HG03045 (cell line): ENCODE data around the gene KIF26B.
"Not testable (repeated sequence)": the region's sequence is repeated elsewhere in the genome, so short reads cannot be mapped to it uniquely, and the experiment has no call there.

Experiments used
- ATAC-seq: cut with Tn5 transposase; IDR thresholded peaks from one replicate; pipeline ENCODE4 v1.9.1; 2021; ENCODE audit warnings: mild to moderate bottlenecking, moderate library complexity; ENCODE audit not compliant: unreplicated experiment

The KIF26B gene

DNA sequence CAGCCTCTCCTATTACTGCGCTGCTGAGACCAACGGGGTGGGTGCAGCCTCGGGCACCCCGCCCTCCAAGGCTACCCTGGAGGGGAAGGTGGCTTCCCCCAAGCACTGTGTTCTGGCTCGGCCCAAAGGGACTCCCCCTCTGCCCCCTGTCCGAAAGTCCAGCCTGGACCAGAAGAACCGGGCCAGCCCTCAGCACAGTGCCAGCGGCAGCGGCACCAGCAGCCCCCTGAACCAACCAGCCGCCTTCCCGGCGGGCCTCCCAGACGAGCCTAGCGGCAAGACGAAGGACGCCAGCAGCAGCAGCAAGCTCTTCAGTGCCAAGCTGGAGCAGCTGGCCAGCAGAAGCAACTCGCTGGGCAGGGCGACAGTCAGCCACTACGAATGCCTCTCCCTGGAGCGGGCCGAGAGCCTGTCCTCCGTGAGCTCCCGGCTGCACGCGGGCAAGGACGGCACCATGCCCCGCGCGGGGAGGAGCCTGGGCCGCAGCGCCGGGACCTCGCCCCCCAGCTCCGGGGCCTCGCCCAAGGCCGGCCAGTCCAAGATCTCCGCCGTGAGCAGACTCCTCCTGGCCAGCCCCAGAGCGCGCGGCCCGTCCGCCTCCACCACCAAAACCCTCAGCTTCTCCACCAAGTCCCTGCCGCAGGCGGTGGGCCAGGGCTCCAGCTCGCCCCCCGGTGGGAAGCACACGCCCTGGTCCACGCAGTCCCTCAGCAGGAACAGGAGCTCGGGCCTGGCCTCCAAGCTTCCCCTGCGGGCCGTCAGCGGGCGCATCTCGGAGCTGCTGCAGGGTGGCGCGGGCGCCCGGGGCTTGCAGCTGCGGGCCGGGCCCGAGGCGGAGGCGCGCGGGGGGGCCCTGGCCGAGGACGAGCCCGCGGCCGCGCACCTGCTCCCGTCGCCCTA, 533.1 kb downstream of the KIF26B start:
- ATAC-seq: no peak

DNA sequence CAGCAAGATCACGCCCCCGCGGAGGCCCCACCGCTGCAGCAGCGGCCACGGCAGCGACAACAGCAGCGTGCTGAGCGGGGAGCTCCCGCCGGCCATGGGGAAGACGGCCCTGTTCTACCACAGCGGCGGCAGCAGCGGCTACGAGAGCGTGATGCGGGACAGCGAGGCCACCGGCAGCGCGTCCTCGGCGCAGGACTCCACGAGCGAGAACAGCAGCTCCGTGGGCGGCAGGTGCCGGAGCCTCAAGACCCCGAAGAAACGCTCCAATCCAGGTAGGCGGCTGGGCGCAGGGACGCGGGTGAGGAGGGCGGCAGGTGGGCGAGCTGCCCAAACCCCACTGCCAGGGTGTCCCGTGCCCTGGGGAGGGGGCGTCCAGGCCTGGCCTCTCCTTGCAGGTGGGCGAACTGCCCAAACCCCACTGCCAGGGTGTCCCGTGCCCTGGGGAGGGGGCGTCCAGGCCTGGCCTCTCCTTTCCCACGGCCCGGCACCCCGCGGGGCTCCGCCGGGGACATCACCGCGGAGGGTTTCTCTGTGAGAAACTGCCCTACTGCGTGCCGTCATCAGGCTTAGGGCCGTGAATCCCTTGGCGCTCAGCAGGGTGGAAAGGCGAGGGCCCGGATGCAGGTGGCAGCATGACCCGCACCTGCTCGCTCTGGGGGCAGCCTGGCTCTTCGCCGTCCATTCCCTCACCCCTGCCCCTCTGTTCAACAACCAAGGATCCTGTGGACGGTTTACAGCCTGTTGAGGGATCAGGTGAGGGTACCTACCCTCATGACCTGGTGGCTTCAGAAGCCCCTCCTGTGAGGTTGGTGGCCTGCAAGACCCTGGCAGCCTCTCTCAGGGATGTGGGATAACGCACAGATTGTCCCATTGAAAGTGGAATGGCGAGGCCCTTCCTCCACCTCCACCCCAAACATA, 534.0 kb downstream of the KIF26B start:
- ATAC-seq: no peak

DNA sequence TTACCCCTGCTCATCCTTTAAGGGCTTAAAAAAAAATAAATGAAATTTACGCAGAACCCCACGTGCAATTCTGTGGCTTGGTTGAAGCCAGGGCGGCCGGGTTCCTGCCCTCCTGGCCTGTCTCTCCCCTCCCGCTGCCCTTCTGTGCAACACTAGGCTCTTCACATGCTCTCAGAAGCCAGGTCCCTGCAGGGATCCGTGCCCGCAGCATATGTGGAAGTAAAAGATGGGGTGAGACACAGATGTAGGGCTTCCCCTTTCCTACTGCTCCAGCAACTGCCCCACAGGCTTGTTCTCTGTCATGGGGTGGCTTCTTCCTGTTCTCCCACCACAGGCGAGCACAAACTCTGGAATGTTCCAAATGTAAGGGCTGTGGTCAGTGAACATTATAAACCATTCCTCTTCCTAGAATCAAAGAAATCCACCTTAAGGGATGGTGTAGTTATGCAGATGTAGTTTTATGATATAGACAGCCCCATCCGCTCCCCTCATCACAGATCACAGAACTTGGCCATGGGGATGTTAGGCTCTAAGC, 535.4 kb downstream of the KIF26B start:
- ATAC-seq: no peak

DNA sequence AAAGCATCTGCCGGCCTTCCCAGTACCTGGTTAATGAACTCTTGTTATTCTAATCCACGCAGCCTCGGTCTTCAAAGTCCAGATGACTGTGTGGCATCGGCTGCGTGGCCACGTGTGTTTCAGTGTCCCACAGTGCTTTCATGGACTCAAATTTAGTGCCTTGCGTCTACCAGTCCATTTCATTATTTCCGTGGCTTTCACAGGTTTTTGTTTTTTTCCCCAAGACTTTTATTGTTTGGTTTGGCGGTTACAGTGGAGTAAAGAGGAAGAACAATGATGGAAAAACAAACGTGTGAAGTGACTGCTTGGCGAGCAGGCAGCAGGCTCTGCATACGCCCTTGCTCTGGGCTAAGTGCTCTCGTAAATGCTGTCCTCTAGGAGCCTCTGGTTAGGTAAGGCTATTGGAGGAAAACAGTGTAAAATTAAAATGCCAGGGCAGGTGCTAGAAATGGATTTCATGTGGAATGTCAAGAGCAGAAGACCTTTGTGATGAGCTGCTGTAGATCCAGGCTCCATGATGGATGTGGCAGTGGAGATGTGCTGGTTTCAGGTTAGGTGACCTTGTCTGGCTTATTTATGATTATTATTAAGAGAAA, 536.3 kb downstream of the KIF26B start:
- ATAC-seq: no peak

DNA sequence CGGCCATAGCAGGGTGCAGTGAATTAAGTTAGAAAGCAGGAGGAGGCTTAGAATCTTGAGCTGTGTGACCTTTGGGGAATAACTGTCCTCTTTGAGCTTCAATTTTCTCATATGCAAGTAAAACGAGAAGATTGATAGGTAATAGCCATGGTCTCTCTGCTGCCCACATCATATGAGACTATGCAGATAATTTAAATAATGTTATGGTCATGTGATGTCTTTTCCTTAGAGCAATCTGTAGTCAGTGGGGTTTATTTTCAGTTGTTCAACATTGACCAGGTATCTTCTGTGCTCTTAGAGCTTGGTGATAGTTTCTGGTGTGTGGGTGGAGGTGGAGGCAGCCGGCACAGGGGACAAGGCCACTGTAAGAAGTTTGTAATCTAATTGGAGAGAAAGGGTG, 537.1 kb downstream of the KIF26B start:
- ATAC-seq: no peak

DNA sequence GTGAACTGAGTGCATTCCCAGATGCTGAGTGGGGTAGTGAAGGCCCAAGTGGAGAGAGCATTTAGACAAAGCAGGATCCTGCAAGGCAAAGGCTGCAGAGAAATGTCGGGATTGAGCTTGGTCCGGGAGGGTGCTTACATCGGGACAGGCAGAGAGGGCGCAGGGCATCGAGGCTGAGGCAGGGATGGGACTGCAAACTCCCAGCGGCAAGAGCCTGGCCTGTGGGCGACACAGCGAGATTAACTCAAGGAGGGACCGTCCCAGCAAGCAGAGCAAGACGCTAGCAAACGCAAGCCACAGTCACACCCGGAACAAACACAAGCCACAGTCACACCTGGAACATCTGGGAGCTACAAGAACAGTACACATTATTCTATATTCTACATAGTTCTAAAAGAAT, 537.5 kb downstream of the KIF26B start:
- no peak for ATAC-seq

DNA sequence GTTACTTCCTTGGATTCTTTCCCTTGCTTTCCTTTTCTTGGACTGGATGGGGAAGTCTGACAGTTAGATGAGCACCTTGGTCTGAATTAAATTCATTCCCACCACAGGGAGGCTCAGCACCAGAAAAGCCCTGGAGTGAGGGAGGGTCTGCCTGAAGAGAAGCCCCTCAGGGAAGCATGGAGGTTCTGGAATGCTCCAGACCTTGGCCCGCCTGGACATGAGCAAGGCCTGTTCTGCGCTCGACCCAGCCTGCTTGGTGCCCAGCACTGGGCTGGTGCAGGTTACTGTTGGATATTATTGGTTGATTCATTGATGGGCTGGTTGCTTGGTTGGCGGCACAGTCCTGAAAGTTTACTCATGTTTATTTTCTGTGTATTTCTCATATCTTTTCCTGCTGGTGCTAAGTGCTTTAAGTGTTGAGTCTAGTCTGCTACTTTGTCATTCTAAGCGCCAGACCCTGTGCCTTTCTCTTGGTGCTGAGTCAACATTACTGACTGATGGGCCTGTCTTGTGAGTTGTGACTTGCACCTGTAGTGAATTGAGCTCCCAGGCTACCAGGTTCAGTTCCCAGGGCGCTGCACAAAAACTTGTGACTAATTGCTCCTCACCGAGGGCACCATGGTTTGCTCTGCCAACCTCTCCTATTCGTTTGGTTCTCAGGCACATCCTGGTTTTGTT, 538.5 kb downstream of the KIF26B start:
- no peak for ATAC-seq

DNA sequence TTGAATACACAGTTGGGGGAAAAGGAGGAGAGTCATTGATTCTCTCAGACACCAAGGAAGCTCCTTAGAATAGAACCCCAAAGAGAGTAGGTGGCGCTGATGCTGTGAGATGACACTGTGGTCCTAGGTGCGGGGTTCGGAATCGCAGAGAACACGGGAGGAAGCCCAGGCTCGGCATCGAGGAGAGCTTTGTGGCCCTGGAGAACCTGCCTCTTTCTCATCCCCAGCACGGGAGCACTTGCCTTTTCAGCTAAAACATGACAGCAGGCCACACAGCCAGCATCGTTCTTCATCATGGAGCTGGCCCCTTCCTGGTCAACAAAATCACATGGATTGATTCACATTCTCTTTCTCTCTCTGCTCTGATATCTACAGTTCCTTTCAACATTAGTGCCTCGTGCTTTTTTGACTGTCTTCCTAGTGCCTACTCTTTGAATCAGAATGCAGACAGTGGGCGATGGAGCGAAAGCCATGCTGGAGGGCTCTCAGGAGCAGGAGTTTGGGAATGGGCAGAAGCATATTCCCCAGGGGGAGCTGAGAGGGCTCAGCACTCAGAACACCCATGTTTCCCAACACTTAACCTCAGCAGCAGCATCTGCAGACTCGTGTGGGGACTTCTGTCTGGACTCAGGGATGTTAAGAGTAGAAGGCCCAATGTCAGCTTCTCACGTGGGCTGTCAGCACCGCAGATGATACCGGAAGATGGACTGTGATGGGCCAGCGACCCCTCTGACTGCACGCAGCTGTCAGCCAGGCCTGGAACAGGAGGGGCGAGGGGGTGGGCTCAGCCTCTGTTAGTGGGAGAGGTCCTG, 539.4 kb downstream of the KIF26B start:
- no peak for ATAC-seq

DNA sequence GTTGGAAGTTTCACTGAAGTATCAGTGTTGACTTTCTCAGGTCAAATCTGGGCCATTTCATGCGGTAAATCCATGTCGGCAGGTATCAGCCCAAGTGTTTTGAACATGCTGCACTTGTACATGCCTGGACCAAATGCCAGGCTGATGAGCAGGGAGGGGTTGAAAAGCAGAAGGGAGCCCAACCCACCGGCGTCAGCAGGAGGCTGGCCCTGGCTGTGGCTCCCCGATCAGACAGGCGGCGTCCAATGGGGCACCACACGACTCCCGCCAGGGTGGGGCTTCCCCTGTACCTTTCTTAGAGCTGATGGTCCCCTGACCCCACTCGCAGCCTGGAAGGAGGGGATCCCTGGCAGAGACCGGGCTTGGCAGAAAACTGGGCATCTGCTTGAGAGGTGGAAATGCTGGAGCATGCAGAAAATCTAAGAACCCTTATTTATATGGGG, 540.0 kb downstream of the KIF26B start:
- ATAC-seq: no peak

DNA sequence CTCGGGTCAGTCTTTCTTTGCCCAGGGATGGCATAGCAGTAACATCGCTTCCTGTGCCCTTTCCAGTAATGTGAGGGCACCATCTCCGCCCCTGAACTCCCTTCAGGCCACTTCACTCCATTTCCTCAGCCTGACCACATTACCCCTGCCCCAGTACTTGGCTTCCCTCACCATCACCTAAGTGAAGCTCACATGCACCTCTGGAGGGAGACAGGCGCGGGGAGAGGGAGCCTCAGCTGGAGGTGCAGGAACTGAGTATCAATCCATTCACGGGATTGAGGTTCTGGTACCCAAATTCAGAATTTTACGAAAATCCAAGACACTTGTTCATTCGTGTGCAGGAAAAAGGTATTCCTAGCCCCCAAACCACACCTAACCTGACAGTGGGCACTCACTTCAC, 540.4 kb downstream of the KIF26B start:
- no peak for ATAC-seq

DNA sequence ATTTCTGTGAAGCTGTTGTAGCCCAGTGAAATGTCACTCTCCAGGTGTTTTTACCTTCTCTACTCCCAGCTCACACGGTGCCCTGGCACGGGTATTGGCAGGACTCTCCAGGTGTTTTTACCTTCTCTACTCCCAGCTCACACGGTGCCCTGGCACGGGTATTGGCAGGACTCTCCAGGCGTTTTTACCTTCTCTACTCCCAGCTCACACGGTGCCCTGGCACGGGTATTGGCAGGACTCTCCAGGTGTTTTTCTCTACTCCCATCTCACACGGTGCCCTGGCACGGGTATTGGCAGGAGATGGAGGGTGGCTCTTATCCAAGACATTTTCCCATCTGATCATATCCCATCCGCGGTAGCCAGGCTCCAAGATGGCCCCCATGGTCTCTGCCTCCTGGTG, 540.9 kb downstream of the KIF26B start:
- ATAC-seq: not testable (repeated sequence)

DNA sequence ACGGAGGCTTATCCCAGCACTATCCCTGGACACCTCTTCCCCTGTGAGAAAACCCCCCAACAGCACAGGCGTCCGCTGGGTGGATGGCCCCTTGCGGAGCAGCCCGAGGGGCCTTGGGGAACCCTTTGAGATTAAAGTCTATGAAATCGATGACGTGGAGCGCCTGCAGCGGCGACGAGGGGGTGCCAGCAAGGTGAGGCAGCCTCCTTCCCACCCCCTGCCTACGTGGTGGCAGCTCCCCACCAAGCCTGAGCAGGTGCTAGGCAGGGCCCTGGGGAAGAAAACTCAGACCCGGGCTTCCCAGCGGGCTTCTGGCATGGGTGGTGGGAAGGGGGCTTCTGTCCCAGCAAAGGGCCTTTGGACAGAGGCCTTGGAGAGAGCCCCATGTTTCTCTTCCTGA, 543.3 kb downstream of the KIF26B start:
- no peak for ATAC-seq

DNA sequence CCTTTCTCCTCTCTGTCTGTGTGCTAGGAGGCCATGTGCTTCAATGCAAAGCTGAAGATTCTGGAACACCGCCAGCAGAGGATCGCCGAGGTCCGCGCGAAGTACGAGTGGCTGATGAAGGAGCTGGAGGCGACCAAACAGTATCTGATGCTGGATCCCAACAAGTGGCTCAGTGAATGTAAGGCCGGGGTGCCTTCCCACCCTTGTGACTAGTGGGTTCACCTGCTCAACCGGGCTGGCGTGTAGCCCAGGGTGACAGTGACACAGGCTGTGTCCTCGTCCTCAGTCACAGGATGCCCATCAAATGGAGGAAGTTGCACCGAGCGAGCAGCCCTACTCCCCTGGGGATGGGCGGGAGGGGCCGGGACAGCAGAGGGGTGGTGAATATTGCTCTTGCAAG, 544.1 kb downstream of the KIF26B start:
- no peak for ATAC-seq

DNA sequence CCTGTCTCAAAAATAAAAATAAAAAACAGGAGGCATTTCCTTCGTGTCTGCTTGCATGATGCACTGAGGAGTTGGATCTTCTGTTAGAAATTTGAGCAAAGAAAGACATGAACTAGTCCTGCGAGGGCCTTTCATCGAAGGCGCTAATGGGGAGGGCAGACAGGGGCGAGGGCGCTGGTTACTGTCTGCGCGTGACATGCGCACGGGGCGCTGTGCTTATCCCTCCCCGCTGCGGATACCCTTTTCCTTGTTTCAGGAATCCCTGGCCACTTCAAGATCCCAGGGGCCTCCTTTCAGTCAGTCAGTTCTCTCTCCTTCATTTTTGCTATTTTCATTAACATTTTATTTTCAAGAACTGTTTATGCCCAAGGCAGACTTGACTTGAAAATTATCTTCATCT, 545.8 kb downstream of the KIF26B start:
- ATAC-seq: no peak

DNA sequence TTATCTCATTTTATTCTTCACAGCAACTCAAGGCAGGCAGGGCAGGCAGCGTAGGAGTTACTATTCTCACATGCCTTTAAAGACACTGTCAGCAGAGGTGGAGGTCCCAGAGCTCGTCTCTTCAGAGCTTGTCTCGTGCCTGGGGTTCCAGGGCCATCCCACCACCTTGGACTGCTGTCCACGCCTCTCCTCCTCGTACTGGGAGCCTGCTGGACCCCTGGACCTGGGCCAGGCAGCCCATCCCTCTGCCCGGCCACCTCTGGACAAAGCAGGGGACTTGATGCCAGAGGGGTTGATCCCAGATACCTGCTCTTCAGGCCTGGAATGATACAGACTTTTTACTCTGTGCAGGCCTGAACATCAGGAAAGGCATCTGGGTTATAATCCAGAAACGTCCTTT, 546.8 kb downstream of the KIF26B start:
- no peak for ATAC-seq

DNA sequence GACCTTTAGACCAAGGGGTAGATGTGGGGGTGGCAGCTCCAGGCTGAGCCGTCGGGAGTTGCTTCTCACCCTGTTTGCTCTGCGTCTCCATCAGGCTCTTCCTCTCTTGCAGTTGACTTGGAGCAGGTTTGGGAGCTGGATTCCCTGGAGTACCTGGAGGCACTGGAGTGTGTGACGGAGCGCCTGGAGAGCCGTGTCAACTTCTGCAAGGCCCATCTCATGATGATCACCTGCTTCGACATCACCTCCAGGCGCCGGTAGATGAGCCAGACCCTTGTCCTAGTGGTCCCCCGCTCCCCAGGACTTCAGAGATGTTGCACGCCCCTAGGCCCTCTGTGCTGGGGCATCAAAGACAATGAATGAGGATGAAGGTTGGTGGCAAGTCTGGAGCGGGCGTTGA, 547.6 kb downstream of the KIF26B start:
- no peak for ATAC-seq

DNA sequence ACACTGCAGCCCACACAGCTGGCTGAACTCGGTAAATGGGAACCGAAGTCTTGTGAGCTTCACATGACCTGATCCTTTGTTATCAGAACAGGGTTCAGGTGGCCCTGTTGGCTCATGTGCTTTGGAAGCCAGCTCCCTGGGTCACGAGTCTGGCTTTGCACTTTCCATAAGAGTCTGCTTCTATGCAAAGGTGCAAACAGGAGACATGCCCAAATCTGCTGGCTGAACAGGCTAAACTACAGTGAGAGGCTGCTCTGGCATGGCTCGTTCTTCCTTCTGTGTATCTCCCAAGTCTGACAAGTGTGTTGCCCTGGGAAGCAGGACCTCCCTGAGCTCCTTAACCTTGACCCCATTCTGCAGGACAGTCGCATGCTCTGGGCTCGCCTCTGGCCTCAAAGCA, 549.6 kb downstream of the KIF26B start:
- no peak for ATAC-seq

DNA sequence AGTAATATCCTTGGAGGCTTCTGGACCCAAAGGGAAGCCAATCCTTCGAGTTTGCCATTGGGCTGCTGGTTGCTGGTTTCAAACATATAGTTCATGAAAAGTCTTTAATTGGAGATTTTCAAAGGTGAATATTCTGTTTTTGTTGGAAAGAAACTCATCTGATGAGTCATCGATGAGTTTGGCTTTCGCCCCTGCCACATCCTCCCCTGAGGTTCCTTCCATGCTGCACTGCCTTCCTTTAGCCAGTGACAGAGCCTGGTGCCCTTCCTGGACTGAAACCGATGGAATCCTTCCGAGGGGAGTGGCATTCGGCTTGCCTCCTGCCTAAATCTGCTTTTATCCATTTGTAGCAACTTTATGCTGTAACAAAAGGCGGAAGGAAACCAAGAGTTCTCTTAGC, 550.0 kb downstream of the KIF26B start:
- ATAC-seq: no peak

DNA sequence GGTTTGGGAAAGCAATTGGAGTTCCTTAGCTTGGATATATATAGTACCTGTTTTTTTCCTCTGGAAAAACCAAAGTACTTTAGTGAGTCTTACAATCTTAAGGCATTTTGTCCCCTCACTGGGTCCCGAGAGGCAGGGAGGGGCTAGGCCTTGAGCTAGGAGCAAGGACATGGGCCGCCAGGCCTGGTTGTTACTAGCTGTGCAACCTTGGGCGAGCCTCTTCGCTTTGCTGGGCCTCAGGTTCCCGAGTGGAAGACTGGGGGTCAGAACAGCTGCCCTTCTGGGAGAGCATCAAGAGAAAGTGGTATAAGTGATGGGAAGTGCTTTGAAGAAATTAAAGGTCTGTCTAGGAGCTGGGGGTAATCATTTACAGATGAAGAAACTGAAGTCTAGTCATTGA, 553.2 kb downstream of the KIF26B start:
- ATAC-seq: no peak
